ENCODE data around the gene TRIM10. TPM values are rescaled to one million over a fixed set of nuclear protein-coding genes. Genes with fewer than 3 reads are reported as not detected.

Gene TRIM10
- total and polyA plus RNA-seq, 8 donors = 0.24 to 0.99 (median 0.55) TPM; not detected in 2

DNA sequence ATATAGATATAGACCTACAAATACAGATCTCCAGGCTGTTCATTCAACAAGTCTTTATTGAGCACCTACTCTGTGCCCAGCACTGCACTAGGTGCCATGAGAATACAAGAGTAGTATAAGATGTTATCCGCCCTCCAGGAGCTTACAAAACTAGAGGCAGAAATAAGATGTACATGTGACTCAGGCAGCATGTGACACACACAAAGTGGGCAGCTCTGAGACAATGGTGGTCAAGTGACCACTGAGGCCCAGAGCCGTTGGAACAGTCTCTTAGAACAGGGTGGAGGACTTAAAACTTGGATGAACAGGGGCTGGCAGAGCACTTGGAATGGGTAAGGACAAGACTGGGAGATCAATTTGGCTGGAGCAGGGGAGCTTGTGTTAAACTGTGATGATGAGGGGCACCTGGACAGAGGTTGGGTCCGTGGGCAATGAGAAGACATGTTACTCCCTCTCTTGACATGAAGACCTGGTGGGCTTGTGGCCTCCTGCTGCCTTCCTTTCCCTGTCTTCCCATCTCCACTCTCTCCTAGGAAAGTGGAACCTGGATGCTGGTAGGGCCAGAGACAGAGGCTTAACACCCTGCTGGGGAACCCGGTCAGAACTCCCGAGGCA lies 23.5 kb upstream of the TRIM10 start:
- Histone ChIP-seq H3K27ac (no peak overlapping the region), H3K4me1 (no peaks in the 10 kb centered on the region), H3K36me3 (peaks cover 0 to 47% of the 10 kb centered on the region in 2 donors), H3K27me3 (peaks cover 3% of the 10 kb centered on the region in 2 donors), H3K4me3 (no peak overlapping the region), H3K9me3 (peaks cover 0 to 3% of the 10 kb centered on the region in 2 donors)
- intact Hi-C loops (cut with DNase I) = no loop called here
- ATAC-seq (no peak), DNase-seq (no peak)
- TF ChIP-seq, protein P1, sequence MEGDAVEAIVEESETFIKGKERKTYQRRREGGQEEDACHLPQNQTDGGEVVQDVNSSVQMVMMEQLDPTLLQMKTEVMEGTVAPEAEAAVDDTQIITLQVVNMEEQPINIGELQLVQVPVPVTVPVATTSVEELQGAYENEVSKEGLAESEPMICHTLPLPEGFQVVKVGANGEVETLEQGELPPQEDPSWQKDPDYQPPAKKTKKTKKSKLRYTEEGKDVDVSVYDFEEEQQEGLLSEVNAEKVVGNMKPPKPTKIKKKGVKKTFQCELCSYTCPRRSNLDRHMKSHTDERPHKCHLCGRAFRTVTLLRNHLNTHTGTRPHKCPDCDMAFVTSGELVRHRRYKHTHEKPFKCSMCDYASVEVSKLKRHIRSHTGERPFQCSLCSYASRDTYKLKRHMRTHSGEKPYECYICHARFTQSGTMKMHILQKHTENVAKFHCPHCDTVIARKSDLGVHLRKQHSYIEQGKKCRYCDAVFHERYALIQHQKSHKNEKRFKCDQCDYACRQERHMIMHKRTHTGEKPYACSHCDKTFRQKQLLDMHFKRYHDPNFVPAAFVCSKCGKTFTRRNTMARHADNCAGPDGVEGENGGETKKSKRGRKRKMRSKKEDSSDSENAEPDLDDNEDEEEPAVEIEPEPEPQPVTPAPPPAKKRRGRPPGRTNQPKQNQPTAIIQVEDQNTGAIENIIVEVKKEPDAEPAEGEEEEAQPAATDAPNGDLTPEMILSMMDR (IDR thresholded peaks at IDR 0.05) = no peak

DNA sequence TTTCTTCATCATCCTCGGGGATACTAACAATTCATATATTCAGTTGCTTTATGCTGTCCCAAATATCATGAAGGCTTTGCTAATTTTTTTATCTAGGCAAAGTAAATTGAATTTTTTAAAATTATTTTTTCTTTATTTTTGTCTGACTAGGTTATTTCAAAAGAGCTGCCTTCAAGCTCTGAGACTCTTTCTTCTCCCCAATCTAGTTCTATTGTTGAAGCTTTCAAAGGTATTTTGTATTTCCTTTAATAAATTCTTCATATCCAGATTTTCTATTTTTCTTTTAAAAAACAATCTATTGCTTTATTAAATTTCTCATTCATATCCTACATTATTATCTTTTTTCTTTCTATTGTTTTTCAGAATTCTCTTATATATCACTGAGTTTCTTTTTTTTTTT lies 19.1 kb upstream of the TRIM10 start:
- Histone ChIP-seq H3K4me1 (no peaks in the 10 kb centered on the region), H3K9me3 (peaks cover 0 to 5% of the 10 kb centered on the region in 2 donors), H3K27ac (no peak overlapping the region), H3K4me3 (no peak overlapping the region), H3K27me3 (peaks cover 13 to 40% of the 10 kb centered on the region in 2 donors), H3K36me3 (peaks cover 0 to 7% of the 10 kb centered on the region in 2 donors)
- intact Hi-C loops (cut with DNase I) = no loop called here
- TF ChIP-seq, protein P1 (IDR thresholded peaks at IDR 0.05) = no peak
- no peak for ATAC-seq
- DNase-seq = no peak

GRCh38 chr6:30178837-30179236 lies 17.8 kb upstream of the TRIM10 start:
- Histone ChIP-seq H3K9me3 (peaks cover 0 to 5% of the 10 kb centered on the region in 2 donors), H3K4me1 (no peaks in the 10 kb centered on the region), H3K27ac (no peak overlapping the region), H3K4me3 (no peak overlapping the region), H3K27me3 (peaks cover 13 to 49% of the 10 kb centered on the region in 2 donors), H3K36me3 (no peaks in the 10 kb centered on the region)
- DNase-seq (no peak), ATAC-seq (no peak)
- TF ChIP-seq, protein P1 (IDR thresholded peaks at IDR 0.05) = no peak
- intact Hi-C loops (cut with DNase I) = no loop called here

DNA sequence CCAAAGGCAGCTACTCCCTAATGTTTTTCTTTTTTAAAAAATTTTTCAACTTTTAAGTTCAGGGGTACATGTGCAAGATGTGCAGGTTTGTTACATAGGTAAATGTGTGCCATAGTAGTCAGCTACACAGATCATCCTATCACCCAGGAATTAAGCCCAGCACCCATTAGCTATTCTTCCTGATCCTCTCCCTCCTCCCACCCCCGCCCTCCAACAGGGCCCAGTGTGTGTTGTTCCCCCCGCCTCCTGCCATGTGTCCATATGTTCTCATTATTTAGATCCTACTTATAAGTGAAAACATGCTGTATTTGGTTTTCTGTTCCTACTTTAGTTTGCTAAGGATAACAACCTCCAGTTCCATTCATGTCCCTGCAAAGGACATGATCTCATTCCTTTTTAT lies 14.8 kb upstream of the TRIM10 start:
- ATAC-seq (no peak), DNase-seq (no peak)
- Histone ChIP-seq H3K36me3 (no peaks in the 10 kb centered on the region), H3K4me1 (peaks cover 6 to 10% of the 10 kb centered on the region in 2 donors), H3K4me3 (no peak overlapping the region), H3K27me3 (peaks cover 34 to 80% of the 10 kb centered on the region in 2 donors), H3K9me3 (peaks cover 0 to 5% of the 10 kb centered on the region in 2 donors), H3K27ac (no peak overlapping the region)
- intact Hi-C loops (cut with DNase I) = no loop called here
- TF ChIP-seq, protein P1 (IDR thresholded peaks at IDR 0.05) = no peak

GRCh38 chr6:30172681-30173080 lies 11.7 kb upstream of the TRIM10 start:
- no peak for DNase-seq
- Histone ChIP-seq H3K9me3 (no peaks in the 10 kb centered on the region), H3K27me3 (peaks cover 32 to 80% of the 10 kb centered on the region in 2 donors), H3K27ac (no peak overlapping the region), H3K36me3 (no peaks in the 10 kb centered on the region), H3K4me3 (no peak overlapping the region), H3K4me1 (peaks cover 6 to 10% of the 10 kb centered on the region in 2 donors)
- TF ChIP-seq, protein P1 (IDR thresholded peaks at IDR 0.05) = no peak
- intact Hi-C loops (cut with DNase I) = no loop called here
- ATAC-seq = no peak
